GM12878 (cell line): Measurements from ENCODE around the gene CSTF2T. TPM values are rescaled to one million over a fixed set of nuclear protein-coding genes. Genes with fewer than 3 reads are reported as not detected.

Experiments
- ATAC-seq: fragments of 200-7000 bp; cut with Tn5 transposase; 3 replicates; pipeline ENCODE4 v1.9.1; 2020; ENCODE audit warnings: mild to moderate bottlenecking, moderate library complexity
- BruUV-seq: library from RNA; stranded (reverse); fragments of 400-500 nt; replicated peaks from 2 replicates; lab custom pipeline; 2021; lab: Mats Ljungman, UMichigan
- CTCF ChIA-PET: fragments of 300-600 bp; sonication (Branson Sonifier 250); formaldehyde crosslinking; extraction: SDS; loops from one replicate; lab custom pipeline; 2021; ENCODE audit warnings: inconsistent platforms; lab: Yijun Ruan, JAX
- POLR2A ChIA-PET: fragments of 350-600 bp; formaldehyde crosslinking; extraction: SDS; loops from one replicate; lab custom pipeline; 2021; ENCODE audit warnings: inconsistent platforms; lab: Charles Lee
- RAD21 ChIA-PET: fragments of 300-600 bp; sonication (Branson Sonifier 250); formaldehyde crosslinking; loops from one replicate; lab custom pipeline; 2023; ENCODE audit warnings: antibody characterized with exemption; ENCODE audit not compliant: unreplicated experiment; lab: Charles Lee
- SMC1A ChIA-PET: fragments of 300-600 bp; sonication (Branson Sonifier 250); formaldehyde crosslinking; loops from one replicate; lab custom pipeline; 2023; ENCODE audit not compliant: unreplicated experiment, uncharacterized antibody; lab: Charles Lee
- DNase-seq: peaks from one replicate; pipeline ENCODE4 v3.0.0-alpha.2; 2011; ENCODE audit warnings: low read depth, low spot score
- FAIRE-seq: peaks from 3 replicates; lab custom pipeline; 2011; peaks lifted over from hg19 to GRCh38; lab: Jason Lieb, UNC
- H2AFZ ChIP-seq: 2 replicates; pipeline ENCODE4 v1.6.0; 2011; ENCODE audit warnings: low read depth, low read length, control low read depth; ENCODE audit not compliant: control insufficient read depth
- H3K27ac ChIP-seq: 2 replicates; pipeline ENCODE4 v1.5.1; 2011; ENCODE audit warnings: control low read depth; ENCODE audit not compliant: control insufficient read depth, insufficient read depth
- H3K27me3 ChIP-seq, 2 experiments: replicated peaks in 1 of 2; 2 replicates each; pipeline versions ENCODE4 v1.6.0 to v1.6.1; 2011; ENCODE audit warnings: low read length in 1 of 2; ENCODE audit not compliant: control insufficient read depth in 2 of 2, insufficient read depth in 2 of 2
- H3K36me3 ChIP-seq, 2 experiments: 2 replicates each; pipeline ENCODE4 v1.5.1; 2011; ENCODE audit warnings: low read length in 1 of 2; ENCODE audit not compliant: control insufficient read depth in 2 of 2, insufficient read depth in 2 of 2
- H3K4me1 ChIP-seq: 2 replicates; pipeline ENCODE4 v1.6.1; 2011; ENCODE audit warnings: mild to moderate bottlenecking, low read length, moderate library complexity, mixed read lengths; ENCODE audit not compliant: control insufficient read depth, insufficient read depth
- H3K4me2 ChIP-seq: 2 replicates; pipeline ENCODE4 v1.6.0; 2011; ENCODE audit warnings: control low read depth; ENCODE audit not compliant: control insufficient read depth, insufficient read depth
- H3K4me3 ChIP-seq: fragments of 200-600 bp; sonication (generic); 2 replicates; pipeline ENCODE4 v1.5.1; 2016
- H3K79me2 ChIP-seq: 2 replicates; pipeline ENCODE4 v1.6.0; 2011; ENCODE audit warnings: low read length; ENCODE audit not compliant: control insufficient read depth, insufficient read depth
- H3K9ac ChIP-seq: 2 replicates; pipeline ENCODE4 v1.8.0; 2011; ENCODE audit warnings: low read length, control low read depth, mixed read lengths; ENCODE audit not compliant: control insufficient read depth, insufficient read depth
- H3K9me3 ChIP-seq: replicated peaks from 3 replicates; pipeline ENCODE4 v1.5.1; 2011; ENCODE audit warnings: mild to moderate bottlenecking, low read length; ENCODE audit not compliant: control insufficient read depth, insufficient read depth
- H4K20me1 ChIP-seq: 2 replicates; pipeline ENCODE4 v1.6.0; 2011; ENCODE audit not compliant: control insufficient read depth, insufficient read depth
- E2F4 ChIP-seq: IDR thresholded peaks from 2 replicates; pipeline ENCODE4 v1.6.1; 2012; ENCODE audit warnings: low read depth, low read length, improper control_type of control experiment
- TBL1XR1 ChIP-seq: IDR thresholded peaks from 2 replicates; pipeline ENCODE4 v1.6.1; 2012; ENCODE audit warnings: low read depth, low read length, improper control_type of control experiment
- TCF12 ChIP-seq: IDR thresholded peaks from 2 replicates; pipeline ENCODE4 v1.6.1; 2011; ENCODE audit warnings: low read depth, mild to moderate bottlenecking, low read length
- TCF7 ChIP-seq: IDR thresholded peaks from 2 replicates; pipeline ENCODE4 v1.6.1; 2014; ENCODE audit warnings: antibody characterized with exemption, borderline replicate concordance
- YBX1 ChIP-seq: fragments of 450-650 bp; IDR thresholded peaks from 2 replicates; pipeline ENCODE4 v1.6.1; 2016; ENCODE audit warnings: antibody characterized with exemption
- ZNF217 ChIP-seq: fragments of 450-650 bp; IDR thresholded peaks from 2 replicates; pipeline ENCODE4 v1.6.1; 2017; ENCODE audit warnings: antibody characterized with exemption, mild to moderate bottlenecking
- ZNF24 ChIP-seq: fragments of 450-650 bp; IDR thresholded peaks from 2 replicates; pipeline ENCODE4 v1.6.1; 2017; ENCODE audit warnings: antibody characterized with exemption, mild to moderate bottlenecking
- in situ Hi-C: fragments of 300-500 bp; cut with MboI; formaldehyde crosslinking; loops from 9 replicates; pipeline ENCODE4 v1.14.3; 2018; ENCODE audit warnings: mixed read lengths
- intact Hi-C: fragments of 100-400 bp; cut with micrococcal nuclease; formaldehyde crosslinking; loops from one replicate; pipeline ENCODE4 v1.14.2; 2022; ENCODE audit not compliant: unreplicated experiment
- polyA plus RNA-seq, 11 experiments: library from polyadenylated mRNA; depleted of rRNA in 4 of 11; unstranded in 6 of 11; stranded (reverse) in 5 of 11; fragments of >200 nt; fragmentation: Nextera tagmentation in 4 of 11; fragmentation: Illumina TruSeq in 1 of 11; extraction: Ambion mirVana in 4 of 11; extraction: Trizol in 1 of 11; gene quantifications; 1 replicate in 1 of 11; 2 replicates in 10 of 11; pipeline versions ENCODE4 v1.2.1 to v1.2.3, GENCODE V29; 2011 to 2016; ENCODE audit warnings: inconsistent platforms in 2 of 11, missing spikeins in 2 of 11, low read depth in 1 of 11
- total RNA-seq, 4 experiments: library from RNA; depleted of rRNA in 3 of 4; stranded (reverse); fragments of >200 nt in 3 of 4; fragmentation: Illumina TruSeq in 1 of 4; extraction: Trizol in 1 of 4; gene quantifications; 2 replicates each; pipeline versions ENCODE4 v1.2.1 to v1.2.3, GENCODE V29; 2013 to 2021

The CSTF2T gene
- total and polyA plus RNA-seq, 10 of the 15 experiments (the other 5 are each of a cell fraction or from before 2014, with no cell fraction given), result 6.8 to 23.8 (median 14.3) TPM

GRCh38 chr10:51654918-51655317 is 44.5 kb downstream of the CSTF2T start (continued):
- TF ChIP-seq YBX1 (no peak), TCF12 (no peak)

DNA sequence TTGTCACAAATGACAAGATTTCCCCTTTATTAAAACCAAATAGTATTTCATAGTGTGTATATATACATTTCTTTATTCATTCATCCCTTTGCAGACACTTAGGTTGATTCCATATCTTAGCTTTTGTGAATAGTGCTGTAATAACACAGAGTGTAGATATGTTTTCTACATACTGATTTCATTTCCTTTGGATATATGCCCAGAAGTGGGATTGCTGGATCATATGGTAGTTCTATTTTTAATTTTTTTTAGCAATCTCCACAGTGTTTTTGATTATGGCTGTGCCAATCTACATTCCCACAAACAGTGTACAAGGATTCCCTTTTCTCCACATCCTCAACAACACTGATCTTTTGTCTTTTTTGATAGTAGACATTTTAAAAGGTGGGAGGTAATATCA is 46.4 kb downstream of the CSTF2T start:
- H3K79me2 ChIP-seq, result no peaks in the 10 kb centered on the region
- H3K4me2 ChIP-seq, result no peak overlapping the region
- no peak overlapping the region for H2AFZ ChIP-seq
- no peaks in the 10 kb centered on the region for H3K36me3 ChIP-seq
- POLR2A ChIA-PET, result no interaction called here
- SMC1A ChIA-PET, result interaction anchor here (1.1 to 1.6 kb wide), 3 partner anchors 10 to 49 kb away, joined by 3 to 4 read pairs (median 3); no protein-coding TSS in a partner anchor
- H4K20me1 ChIP-seq, result no peaks in the 10 kb centered on the region
- no peaks in the 10 kb centered on the region for H3K9me3 ChIP-seq
- in situ Hi-C loops, result no loop called here
- CTCF ChIA-PET, result no interaction called here
- H3K4me1 ChIP-seq, result no peaks in the 10 kb centered on the region
- H3K27me3 ChIP-seq, result peaks cover 0 to 2% of the 10 kb centered on the region in 2 experiments; a peak in 1 of 4 replicates
- H3K27ac ChIP-seq, result no peak overlapping the region
- ATAC-seq (no peak), FAIRE-seq (no peak)
- H3K9ac ChIP-seq, result no peak overlapping the region
- RAD21 ChIA-PET, result no interaction called here
- no TSS peak for BruUV-seq
- TF ChIP-seq TCF7, result no peak
- no peak for TF ChIP-seq ZNF217
- no peak for TF ChIP-seq TBL1XR1
- no peak for TF ChIP-seq E2F4
- TF ChIP-seq ZNF24, result no peak
- TF ChIP-seq, all 136 proteins: peak for 0
- intact Hi-C loops, result no loop called here
- no peak overlapping the region for H3K4me3 ChIP-seq
- DNase-seq, result no peak
